RPMI8226 (cell line): ENCODE measurements around the gene MAD1L1.

Experiments
- DNase-seq: peaks from one replicate; pipeline ENCODE4 v3.0.0-alpha.2; 2015

Gene MAD1L1

DNA sequence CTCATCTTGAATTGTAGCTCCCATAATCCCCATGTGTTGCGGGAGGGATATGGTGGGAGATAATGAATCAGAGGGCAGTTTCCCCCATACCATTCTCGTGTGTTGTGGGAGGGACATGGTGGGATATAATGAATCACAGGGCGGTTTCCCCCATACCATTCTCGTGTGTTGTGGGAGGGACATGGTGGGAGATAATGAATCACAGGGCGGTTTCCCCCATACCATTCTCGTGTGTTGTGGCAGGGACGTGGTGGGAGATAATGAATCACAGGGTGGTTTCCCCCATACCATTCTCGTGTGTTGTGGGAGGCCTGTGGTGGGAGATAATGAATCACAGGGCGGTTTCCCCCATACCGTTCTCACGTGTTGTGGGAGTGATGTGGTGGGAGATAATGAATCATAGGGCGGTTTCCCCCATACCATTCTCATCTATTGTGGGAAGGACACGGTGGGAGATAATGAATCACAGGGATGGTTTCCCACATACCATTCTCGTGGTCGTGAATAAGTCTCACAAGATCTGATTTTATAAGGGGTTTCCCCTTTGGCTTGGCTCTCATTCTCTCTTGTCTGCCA is 271.0 kb downstream of the MAD1L1 start:
- no peak for DNase-seq

DNA sequence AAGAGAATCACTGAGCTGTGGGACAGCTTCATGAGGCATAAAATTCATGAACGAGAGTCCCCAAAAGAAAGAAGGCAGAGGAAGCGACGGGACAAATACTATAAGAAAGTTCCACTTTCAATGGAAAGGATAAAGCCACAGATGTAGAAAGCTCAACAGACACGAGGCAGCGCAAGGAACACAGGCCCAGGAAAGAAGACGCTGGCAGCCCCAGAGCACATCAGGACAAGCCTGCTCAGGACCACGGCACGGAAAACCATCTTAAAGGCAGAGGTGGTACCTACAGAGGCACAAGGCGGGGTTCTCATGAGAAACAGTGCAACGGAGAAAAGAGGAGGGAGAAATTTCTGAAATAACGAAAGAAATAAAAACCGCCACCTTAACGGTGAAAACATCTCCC is 273.4 kb downstream of the MAD1L1 start:
- DNase-seq = no peak

DNA sequence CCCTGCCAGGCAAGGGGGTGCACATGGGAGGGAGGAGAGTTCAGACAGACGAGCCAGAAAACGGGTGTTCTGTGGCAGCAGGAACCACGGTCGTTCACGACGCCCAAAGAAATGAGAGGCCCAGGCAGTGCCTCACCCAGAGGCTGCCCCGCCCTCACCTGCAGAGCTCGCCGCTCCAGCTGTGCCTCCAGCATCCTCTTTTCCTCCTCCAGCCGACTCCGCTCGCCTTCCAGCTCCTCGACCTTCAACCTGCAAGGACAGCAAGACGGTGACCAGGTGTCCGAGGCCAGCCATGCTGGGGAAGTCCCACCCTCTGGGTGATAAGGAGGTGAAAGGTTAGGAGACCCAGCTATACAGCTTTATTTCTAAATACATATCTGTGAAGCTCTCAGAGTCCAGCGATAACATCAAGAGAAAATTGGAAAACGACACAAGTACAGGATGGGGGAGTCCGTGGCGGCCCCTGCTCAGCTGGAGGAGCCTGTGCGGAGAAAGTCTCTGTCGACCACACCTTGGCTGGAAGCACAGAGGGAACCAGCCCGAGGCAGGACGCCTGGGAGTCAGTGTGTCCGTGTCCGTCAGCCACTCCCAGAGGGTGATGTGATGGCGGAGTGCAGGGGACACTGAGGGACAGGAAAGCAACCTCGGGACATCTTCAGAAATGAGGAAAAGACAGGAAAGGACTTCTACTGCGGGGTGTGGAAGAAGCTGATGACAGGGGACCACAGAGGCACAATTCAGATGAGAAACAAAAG is 275.1 kb downstream of the MAD1L1 start:
- DNase-seq = no peak

DNA sequence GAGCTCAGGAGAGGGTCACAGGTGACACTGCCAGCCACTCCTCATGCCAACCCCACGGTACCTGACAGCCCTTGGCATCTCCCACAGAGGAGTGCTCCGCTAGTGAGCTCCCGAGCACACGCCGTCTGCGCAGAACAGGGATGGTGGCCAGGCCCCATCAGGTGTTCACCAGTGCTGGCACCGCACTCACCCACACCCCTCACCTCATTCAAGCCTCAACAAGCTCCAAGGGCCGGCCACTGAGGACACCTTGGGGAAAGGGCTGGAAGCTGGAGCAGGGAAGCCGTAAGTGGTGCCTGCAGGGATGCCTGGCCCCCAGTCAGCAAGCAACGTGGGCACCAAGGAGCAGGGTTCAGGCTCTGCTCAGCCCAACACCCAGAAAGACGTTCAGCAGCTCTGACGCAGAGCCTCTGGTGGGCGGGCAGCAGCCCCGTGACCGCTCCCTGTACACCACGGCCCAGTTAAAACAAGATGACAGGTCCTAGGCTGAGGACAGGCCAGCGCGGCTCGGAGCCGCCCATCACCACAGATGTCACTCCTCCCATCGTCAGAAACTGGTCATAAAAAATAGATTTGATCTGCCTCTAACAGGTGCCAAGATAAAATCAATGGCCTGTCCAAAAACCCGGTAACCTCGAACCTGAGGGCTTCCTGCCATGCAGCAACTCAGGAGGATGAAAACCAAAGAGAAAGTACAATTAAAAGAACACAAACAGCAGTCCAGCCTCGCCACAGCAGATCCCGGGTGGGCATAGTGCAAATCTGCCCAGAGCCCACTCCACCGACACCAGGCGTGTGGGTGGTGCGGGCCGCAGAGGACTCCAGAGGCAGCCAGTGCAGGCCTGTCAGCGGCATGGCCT is 275.9 kb downstream of the MAD1L1 start:
- DNase-seq = no peak

DNA sequence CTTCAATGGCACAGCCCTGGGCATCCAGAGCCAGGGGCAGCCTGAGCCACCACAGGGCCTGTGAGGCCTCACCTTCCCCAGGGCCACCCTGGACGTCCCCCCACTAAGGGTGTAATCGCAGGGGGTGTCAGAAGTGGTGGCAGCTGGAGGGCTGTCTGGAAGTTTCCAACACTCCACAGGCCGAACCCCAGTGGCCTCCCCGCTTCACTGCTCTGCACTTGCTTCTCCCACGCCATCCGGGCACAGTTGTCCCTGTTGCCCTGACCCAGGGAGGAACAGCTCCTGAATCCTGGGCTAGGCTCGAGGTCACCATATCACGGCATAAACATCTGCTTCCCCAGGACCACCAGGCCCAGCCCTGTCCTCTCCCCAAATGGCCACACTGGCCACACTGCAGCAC is 276.6 kb downstream of the MAD1L1 start:
- no peak for DNase-seq

DNA sequence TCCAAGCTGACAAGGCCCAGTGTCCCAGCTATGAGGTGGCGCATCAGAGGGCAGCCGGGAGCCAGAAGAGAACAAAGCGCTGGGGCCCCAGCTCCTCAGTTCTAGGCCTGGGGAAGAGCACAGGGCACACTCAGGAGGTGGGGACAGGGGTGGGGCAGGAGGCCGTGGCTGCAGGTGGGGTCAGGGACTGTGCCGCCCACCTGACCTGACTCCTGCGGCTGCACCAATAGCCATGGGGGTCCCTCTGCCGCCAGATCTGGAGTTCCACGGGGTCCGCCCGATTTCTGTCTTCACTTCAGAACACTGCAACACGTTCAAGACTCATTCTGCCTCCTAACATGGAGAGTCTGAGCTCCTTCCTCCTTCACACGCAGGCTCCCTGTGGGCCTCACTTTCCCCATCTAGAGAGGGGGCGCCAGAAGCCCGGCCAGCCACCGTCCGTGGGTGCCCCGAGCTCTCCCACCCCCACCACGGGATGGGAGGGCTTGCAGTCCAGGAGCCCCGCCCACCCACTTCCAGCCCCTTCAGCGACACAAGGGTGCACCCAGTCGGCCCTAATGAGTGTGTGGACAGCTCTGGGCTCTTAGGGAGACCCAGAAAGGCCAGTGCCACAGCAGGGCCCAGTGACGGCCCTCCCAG is 278.3 kb downstream of the MAD1L1 start:
- DNase-seq = no peak

DNA sequence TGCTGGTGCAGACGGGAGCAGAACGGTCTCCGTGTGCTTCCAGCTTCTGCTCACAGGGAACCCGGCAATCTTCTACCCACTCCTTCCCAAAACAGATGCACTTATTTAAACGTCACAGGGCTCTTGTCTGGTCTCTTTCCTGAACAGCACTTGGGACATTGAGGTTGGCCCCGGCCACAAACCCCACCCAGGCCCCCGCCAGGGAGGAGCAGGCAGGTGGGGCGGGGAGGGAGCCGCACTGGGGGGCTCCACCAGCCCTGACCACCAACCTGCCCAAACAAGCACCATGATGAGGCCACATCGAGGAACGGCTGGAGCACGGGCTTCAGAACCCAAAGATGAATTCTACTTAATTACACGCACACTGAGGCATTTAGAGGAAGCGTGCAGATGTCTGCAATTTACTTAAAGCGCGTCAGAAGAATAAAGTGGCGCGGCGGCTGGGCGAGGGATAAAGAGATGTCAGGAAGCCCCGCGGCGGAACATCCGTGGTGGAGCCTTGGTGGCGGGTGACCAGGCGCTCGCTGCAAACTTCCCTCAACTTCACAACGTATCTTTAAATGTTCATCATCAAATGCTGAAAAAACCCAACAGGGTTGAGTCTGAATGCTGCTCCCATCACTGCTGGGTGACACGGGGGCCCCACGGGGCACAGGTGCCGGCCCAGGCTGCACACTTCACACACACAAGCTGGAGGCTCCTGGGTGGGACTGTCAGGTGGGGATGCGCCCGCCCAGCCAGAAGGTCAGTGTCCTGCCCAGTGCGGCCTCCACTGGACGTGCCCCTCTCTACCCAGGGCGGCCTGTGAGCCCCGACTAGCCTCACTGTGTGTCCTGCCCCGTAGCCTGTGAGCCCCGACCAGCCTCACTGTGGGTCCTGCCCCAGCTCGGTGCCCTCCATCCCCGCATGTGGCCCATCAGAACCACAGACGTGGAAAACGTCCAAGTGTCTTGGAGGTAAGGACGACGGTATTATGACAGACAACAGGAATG is 279.2 kb downstream of the MAD1L1 start:
- no peak for DNase-seq

DNA sequence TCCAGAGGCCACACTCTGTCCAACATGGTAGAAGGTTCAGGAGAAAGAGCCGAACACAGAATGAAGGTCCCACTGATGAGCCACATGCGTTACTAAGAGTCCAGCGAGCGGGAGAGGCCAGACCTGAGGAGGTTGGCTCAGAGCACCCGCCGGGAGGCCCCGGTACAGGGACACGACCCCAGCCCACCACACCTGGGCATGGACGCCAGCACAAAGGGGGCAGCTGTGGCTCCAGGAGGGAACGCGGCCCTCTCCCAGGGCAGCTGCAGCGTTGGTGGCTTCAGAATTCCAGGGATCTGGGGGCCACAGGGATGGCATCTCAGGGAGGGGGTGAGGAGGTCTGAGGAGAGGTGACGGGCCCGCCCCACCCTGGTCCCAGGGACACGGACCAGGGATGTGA is 280.0 kb downstream of the MAD1L1 start:
- DNase-seq = no peak

DNA sequence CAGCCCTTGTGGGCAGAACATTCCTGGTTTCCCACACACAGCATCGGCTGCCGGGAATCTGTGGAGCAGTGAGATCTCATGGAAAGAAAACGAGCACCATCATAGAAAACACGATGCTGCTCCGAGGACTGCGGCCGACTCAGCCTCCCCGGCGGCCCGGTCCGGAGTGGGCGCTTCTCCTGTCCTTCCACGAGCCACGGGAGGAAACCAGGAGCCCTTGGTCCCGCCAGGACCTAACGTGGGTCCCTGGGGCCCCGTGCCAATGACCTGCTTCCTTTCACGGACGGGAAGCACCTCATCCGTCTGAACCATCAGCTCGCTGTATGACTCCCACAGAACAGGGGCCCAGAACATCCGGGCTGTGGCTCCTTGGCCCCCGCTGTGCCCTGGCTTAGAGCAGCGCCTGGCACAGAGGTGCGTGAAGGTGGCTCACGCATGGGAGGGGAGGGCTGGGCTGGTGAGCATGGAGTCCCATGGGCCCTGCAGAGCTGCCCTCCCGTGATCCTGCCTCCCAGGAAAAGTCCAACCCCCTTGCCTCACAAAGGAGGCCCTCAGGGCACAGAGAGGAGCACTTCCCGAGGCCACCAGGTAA is 280.5 kb downstream of the MAD1L1 start:
- no peak for DNase-seq

DNA sequence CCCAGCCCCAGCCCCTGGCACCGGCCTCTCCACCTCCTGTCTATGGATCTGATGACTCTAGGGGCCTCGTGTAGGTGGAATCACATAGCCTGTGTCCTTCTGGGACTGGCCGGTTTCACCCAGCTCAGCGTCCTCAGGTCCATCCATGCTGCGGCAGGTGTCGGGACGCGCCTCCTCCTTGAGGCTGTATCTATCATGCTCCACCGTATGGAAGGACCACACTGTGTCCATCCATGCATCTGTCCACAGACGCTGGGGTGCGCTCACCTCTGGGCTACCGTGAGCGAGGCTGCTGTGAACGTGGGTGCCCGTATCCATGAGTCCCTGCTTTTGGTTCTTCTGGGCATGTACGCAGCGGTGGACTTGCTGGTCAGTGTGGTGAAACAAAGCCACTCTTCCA is 281.1 kb downstream of the MAD1L1 start:
- no peak for DNase-seq

DNA sequence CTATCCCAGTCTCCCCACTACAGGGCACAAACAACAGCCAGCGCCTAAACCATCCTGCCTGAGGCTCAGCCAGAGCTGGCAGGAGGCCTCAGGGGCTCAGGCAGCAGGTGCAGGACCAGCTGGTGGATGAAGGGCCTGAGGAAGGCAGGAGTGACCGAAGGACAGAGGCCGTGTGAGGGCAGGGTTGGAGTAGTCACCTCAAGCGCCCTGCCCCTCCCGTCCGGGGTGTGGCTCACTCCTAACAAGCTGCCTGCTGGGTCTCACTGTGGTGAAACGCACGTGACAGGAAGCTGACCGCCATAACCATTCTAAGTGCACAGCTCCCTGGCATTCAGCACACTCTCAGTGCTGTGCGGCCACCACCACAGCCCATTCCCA is 281.6 kb downstream of the MAD1L1 start:
- DNase-seq = no peak

DNA sequence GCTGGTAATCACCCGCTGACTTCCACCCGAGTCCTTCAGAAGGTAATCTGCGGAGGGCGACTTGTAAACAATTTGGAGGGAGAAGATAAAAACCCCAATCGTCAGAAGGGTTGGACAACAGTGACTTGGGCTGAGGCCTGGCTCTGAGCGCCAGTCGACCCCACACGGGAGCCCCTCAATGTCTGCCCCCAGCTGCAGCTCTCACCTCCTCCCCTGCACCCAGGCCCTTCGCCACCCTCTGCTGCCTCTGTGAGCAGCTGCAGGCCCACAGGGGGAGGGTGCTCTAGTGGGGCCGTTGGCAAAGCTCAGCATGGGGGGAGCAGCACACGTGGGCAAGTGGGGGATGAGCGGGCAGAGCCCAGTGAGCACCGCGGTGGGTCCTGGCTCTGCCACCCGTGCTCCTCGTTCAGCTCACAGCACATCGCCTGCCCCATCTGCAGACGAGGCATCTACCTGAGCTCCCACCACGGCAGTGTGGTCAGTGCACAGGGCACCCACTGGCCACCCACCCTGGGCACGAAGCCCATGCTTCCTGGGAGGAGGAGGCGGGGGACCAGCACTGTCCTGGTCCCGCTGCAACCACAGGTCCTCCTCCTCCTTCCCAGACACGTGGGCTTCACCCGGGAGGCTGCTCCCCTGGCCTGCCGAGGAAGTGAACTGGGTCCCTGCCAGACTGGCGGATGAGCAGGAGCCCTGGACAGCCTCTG is 282.1 kb downstream of the MAD1L1 start:
- DNase-seq = no peak

DNA sequence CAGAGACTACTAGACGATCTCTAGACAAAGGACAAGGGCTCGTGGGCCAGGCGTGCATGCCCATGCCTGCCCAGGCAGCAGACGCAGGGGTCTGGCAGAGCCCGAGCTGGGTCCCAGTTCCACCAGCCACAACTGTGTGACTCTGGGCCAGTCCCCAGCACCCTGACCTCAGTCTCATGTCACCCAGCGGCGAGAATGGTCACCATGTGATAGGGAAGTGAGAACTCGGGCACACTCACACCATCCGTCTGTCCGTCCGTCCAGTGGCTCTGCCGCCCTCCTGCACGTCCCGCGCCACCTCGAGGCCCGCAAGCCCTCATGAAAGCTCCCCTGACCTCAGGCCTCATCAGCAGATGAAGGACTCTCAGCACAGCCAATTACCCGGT is 282.7 kb downstream of the MAD1L1 start:
- DNase-seq = no peak

DNA sequence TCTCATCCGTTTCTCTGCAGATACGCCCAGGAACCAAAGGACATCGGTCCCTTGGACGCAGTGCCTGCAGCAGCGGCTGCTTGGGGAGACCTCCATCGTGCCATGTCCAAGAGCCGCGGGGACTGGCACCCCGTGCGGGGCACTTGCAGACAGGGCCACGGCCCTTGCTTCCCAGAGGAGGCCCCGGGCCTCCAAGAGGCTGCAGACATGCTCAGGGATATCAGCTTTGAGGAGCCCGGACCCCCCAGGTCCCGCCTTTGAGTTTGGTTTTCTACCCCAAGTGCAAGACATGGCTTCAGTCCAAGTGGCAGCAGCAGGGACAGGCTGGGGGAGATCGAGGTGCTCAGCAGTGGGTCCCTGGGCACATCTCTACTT is 283.1 kb downstream of the MAD1L1 start:
- DNase-seq = no peak

DNA sequence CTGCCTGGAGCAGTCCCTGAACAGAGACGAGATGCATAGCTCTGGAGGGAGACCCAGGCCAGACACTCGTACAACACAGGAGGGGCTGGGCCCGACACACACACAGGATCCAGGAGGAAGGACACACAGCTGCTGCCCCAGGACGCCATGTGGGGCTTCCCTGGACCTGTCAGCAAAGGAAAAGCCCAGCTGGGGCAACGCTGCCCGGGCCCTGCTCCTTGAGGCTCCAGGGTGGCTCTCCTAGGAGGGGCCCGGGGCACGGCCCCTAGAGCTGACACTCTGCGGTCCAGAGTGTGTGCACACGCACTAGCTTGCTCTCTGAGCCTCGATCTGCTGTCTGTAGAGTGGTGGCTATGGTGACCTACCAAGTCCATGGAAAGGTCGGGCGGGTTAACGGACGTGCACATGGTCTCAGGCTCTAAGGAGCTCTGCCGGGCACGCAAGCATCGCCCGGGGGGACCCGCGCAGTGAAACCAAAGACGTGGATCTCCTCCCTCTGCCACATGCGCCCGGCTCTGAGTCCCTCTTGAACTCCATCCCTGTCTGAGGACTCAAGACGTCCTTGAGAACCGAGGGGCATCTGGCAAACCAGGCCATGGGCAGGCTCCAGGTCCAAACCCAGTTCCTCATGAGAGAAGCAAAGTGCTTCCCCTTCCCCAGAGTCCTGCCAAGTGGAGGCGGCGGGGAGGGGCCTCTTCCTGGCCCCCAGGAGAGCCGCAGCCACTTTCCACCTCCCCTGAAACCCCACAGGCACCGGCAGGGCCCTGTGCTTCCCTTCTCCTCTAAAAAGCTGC is 283.7 kb downstream of the MAD1L1 start:
- DNase-seq = no peak

DNA sequence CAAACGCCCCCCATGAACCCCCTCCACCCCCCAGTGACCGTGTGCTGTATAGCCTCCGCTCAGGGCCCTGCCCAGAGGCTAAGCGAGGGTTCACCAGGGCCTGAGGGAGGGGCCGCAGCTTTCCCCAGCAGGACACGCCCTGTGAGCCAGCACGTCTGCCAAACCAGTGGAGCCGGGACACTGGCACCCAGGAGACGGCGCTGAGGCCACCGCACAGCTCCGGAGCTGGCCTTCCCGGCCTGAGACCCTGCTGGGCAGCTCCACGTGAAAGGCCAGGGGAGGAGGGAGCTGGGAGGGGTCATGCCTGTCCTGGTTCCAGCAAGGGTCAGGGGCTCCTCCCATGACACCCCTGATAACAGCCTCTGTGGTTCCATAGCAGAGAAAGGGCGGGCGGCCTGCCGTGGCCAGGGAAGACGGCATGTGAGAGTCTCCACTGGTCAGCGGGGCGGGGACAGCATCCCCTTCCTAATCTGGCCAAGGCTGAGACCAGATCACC is 284.4 kb downstream of the MAD1L1 start:
- DNase-seq = no peak

DNA sequence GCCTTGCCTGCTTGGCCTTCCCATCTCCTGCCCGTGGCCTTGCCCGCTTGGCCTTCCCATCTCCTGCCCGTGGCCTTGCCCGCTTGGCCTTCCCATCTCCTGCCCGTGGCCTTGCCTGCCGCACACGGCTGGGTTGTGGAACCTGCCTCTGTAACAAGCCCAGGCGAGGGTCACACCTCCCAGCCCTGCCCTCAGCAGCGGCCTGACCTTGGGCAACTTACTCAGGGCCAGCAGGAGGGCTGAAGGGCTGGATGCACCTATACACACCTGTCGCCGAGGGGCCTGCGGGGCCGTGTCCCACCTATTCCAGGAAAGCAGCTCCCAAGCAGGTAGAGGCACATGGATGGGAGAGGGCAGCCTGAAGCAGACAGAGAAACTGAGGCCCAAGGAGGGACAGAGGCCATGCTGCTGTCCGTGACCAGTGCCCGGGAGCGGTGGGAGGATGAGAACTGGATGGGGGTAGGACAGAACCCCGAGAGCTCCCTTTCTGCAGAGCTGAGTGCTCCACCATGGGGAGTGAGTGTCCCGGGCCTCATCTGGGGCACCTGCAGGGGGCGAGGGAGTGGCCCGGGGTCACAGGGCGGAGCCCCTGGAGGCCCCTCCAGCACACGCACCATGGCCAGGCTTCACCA is 285.0 kb downstream of the MAD1L1 start:
- no peak for DNase-seq

DNA sequence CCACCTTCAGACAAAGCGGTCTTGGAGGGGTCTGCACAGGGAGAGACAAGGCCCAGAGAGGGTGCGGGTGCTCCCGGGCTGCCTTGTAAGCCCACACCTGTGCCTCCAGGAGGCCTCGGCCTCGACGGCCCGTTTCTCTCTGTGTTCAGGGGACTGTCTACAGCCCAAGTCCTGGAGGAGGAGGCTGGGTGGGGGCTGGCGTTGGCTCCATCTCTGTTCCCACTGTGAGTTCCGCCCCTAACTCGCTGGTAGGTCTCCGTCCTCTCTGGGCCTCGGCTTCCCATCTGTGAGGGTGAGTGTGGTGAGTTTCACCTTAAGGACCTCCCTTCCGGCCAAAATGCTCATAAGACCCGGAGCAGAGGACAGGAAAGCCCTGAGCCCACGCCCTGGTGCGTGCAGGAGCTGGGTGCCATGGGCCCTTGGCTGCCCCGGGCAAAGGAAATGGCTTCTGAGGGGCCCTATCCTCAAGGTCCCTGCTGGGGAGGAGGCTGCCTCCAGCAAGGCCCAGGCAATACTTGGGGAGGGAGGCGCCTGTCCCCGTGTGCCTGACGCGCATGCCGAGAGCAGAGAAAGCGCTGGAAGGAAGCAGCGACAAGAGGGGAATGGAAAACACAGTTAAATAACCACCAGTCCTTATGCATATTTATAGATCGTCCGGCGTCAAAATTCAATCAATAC is 285.8 kb downstream of the MAD1L1 start:
- DNase-seq = no peak
